ENCODE measurements around the gene C2orf15. TPM values are rescaled to one million over a fixed set of nuclear protein-coding genes. Genes with fewer than 3 reads are reported as not detected.

C2orf15 gene
- total and polyA plus RNA-seq, 10 of the 15 experiments (the other 5 are each of a cell fraction or from before 2014, with no cell fraction given): 1.4 to 3.4 (median 2.4) TPM

DNA sequence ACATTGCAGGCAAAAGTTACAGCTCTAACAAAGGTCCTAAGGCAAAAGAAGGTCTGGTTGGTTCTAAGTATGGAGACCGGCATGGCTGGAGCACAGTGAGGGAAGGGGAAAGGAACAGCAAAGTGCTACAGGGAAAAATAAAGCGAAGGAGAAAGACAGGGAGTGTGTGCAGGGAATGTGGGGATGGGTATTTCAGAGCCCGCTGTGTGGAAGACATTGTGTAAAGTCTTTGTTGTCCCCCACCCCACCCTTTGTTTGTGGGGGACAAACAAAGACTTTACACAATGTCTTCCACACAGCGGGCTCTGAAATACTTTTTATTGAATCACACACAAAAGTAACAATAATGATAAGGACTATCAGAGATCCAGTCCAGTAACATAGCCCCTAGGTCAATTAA is 28.9 kb upstream of the C2orf15 start:
- ChIA-PET SMC1A (ENCODE audit: uncharacterized antibody, unreplicated experiment) (no interaction called here), CTCF (interaction anchor here (0.7 kb wide), 1 partner anchor 103 kb away, joined by 3 read pairs; no protein-coding TSS in a partner anchor), RAD21 (ENCODE audit: unreplicated experiment) (no interaction called here), POLR2A (no interaction called here)
- DNase-seq (ENCODE audit: low read depth, low spot score) (no peak), FAIRE-seq (no peak), ATAC-seq (no peak)
- H3K27ac ChIP-seq (ENCODE audit: control insufficient read depth, insufficient read depth): no peak overlapping the region
- H2AFZ ChIP-seq (ENCODE audit: control insufficient read depth, low read depth, low read length): no peak overlapping the region
- no peak overlapping the region for H3K4me2 ChIP-seq (ENCODE audit: control insufficient read depth, insufficient read depth)
- no peaks in the 10 kb centered on the region for H3K4me1 ChIP-seq (ENCODE audit: control insufficient read depth, insufficient read depth, low read length)
- WGBS (ENCODE audit: insufficient coverage, insufficient replicate concordance, low lambda C conversion rate, missing lambda C conversion rate): 94% methylated on average over 4 of the region's 4 CpGs
- in situ Hi-C loops (cut with MboI) (no loop called here), intact Hi-C loops (cut with micrococcal nuclease; ENCODE audit: unreplicated experiment) (no loop called here)
- TF ChIP-seq SREBF2 (IDR thresholded peaks at IDR 0.05; ENCODE audit: low read length) (no peak), JUND (IDR thresholded peaks at IDR 0.05; ENCODE audit: low read depth, low read length) (no peak), RFX5 (IDR thresholded peaks at IDR 0.05; ENCODE audit: low read depth, low read length) (no peak), BHLHE40 (IDR thresholded peaks at IDR 0.05; ENCODE audit: borderline replicate concordance in 1 of 2, low read depth in 2 of 2, low read length in 1 of 2) (no peak), CREB1 (IDR thresholded peaks at IDR 0.05; ENCODE audit: low read depth) (no peak), PML (IDR thresholded peaks at IDR 0.05; ENCODE audit: low read length) (no peak), ZZZ3 (IDR thresholded peaks at IDR 0.05; ENCODE audit: control insufficient read depth, insufficient read length, low read depth) (no peak), ZNF207 (IDR thresholded peaks at IDR 0.05; ENCODE audit: borderline replicate concordance) (no peak), GABPA (IDR thresholded peaks at IDR 0.05; ENCODE audit: low read depth) (no peak), FOXM1 (IDR thresholded peaks at IDR 0.05; ENCODE audit: low read depth, low read length) (no peak), EED (IDR thresholded peaks at IDR 0.05; ENCODE audit: low read depth) (no peak), YY1 (IDR thresholded peaks at IDR 0.05; ENCODE audit: low read depth, low read length) (no peak), CREM (IDR thresholded peaks at IDR 0.05; ENCODE audit: low read depth) (no peak), SUPT20H (IDR thresholded peaks at IDR 0.05; ENCODE audit: borderline replicate concordance, control insufficient read depth, low read depth, low read length) (no peak), MTA3 (IDR thresholded peaks at IDR 0.05; ENCODE audit: borderline replicate concordance, low read length) (no peak)
- TF ChIP-seq, protein P1, sequence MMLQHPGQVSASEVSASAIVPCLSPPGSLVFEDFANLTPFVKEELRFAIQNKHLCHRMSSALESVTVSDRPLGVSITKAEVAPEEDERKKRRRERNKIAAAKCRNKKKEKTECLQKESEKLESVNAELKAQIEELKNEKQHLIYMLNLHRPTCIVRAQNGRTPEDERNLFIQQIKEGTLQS (IDR thresholded peaks at IDR 0.05; ENCODE audit: borderline replicate concordance, extremely low read depth, low read depth, low read length): no peak
- TF ChIP-seq, protein P2, sequence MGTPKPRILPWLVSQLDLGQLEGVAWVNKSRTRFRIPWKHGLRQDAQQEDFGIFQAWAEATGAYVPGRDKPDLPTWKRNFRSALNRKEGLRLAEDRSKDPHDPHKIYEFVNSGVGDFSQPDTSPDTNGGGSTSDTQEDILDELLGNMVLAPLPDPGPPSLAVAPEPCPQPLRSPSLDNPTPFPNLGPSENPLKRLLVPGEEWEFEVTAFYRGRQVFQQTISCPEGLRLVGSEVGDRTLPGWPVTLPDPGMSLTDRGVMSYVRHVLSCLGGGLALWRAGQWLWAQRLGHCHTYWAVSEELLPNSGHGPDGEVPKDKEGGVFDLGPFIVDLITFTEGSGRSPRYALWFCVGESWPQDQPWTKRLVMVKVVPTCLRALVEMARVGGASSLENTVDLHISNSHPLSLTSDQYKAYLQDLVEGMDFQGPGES (IDR thresholded peaks at IDR 0.05): no peak
- TF ChIP-seq, protein P3, sequence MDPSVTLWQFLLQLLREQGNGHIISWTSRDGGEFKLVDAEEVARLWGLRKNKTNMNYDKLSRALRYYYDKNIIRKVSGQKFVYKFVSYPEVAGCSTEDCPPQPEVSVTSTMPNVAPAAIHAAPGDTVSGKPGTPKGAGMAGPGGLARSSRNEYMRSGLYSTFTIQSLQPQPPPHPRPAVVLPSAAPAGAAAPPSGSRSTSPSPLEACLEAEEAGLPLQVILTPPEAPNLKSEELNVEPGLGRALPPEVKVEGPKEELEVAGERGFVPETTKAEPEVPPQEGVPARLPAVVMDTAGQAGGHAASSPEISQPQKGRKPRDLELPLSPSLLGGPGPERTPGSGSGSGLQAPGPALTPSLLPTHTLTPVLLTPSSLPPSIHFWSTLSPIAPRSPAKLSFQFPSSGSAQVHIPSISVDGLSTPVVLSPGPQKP (IDR thresholded peaks at IDR 0.05; ENCODE audit: low read depth, low read length): no peak
- TF ChIP-seq, protein P4, sequence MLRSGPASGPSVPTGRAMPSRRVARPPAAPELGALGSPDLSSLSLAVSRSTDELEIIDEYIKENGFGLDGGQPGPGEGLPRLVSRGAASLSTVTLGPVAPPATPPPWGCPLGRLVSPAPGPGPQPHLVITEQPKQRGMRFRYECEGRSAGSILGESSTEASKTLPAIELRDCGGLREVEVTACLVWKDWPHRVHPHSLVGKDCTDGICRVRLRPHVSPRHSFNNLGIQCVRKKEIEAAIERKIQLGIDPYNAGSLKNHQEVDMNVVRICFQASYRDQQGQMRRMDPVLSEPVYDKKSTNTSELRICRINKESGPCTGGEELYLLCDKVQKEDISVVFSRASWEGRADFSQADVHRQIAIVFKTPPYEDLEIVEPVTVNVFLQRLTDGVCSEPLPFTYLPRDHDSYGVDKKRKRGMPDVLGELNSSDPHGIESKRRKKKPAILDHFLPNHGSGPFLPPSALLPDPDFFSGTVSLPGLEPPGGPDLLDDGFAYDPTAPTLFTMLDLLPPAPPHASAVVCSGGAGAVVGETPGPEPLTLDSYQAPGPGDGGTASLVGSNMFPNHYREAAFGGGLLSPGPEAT (IDR thresholded peaks at IDR 0.05; ENCODE audit: low read depth): no peak
- TF ChIP-seq, protein P5, sequence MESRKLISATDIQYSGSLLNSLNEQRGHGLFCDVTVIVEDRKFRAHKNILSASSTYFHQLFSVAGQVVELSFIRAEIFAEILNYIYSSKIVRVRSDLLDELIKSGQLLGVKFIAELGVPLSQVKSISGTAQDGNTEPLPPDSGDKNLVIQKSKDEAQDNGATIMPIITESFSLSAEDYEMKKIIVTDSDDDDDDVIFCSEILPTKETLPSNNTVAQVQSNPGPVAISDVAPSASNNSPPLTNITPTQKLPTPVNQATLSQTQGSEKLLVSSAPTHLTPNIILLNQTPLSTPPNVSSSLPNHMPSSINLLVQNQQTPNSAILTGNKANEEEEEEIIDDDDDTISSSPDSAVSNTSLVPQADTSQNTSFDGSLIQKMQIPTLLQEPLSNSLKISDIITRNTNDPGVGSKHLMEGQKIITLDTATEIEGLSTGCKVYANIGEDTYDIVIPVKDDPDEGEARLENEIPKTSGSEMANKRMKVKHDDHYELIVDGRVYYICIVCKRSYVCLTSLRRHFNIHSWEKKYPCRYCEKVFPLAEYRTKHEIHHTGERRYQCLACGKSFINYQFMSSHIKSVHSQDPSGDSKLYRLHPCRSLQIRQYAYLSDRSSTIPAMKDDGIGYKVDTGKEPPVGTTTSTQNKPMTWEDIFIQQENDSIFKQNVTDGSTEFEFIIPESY (IDR thresholded peaks at IDR 0.05): no peak
- H3K4me3 ChIP-seq: no peak overlapping the region
- no peak overlapping the region for H3K9ac ChIP-seq (ENCODE audit: control insufficient read depth, insufficient read depth, low read length)
- no TSS peak for BruUV-seq (replicated peaks)
- H4K20me1 ChIP-seq (ENCODE audit: control insufficient read depth, insufficient read depth): no peaks in the 10 kb centered on the region
- H3K9me3 ChIP-seq (replicated peaks; ENCODE audit: control insufficient read depth, insufficient read depth, low read length): no peaks in the 10 kb centered on the region
- no peaks in the 10 kb centered on the region for H3K27me3 ChIP-seq (replicated peaks in 1 of 2; ENCODE audit: control insufficient read depth in 2 of 2, insufficient read depth in 2 of 2, low read length in 1 of 2)
- no peaks in the 10 kb centered on the region for H3K79me2 ChIP-seq (ENCODE audit: control insufficient read depth, insufficient read depth, low read length)
- no peaks in the 10 kb centered on the region for H3K36me3 ChIP-seq (ENCODE audit: control insufficient read depth in 2 of 2, insufficient read depth in 2 of 2, low read length in 1 of 2)
